ENCODE data around the gene LAMA1. TPM values are rescaled to one million over a fixed set of nuclear protein-coding genes. Genes with fewer than 3 reads are reported as not detected.
A peak's percentile ranks its signal among the peaks of the same experiment; 100 is the strongest.
"Not testable (repeated sequence)": the region's sequence is repeated elsewhere in the genome, so short reads cannot be mapped to it uniquely, and the experiment has no call there.

LAMA1 gene
- total RNA-seq, 1 experiment from 2014 or later: 116 TPM

- DNase-seq (ENCODE audit: low read depth, low spot score): no peak
- in situ Hi-C loops (cut with HindIII; ENCODE audit: low pct_unique_long_range_greater_than_20kb, low sequenced_read_pairs): no loop called here
Measured at GRCh38 chr18:6943143-6943542, 174.5 kb downstream of the LAMA1 start.

- in situ Hi-C loops (cut with HindIII; ENCODE audit: low pct_unique_long_range_greater_than_20kb, low sequenced_read_pairs): no loop called here
- no peak for DNase-seq (ENCODE audit: low read depth, low spot score)
Measured at GRCh38 chr18:6942742-6943141, 174.9 kb downstream of the LAMA1 start.

GRCh38 chr18:6941996-6942395 is 175.6 kb downstream of the LAMA1 start:
- in situ Hi-C loops (cut with HindIII; ENCODE audit: low pct_unique_long_range_greater_than_20kb, low sequenced_read_pairs): no loop called here

GRCh38 chr18:6940451-6940850 is 177.1 kb downstream of the LAMA1 start:
- no peak for DNase-seq (ENCODE audit: low read depth, low spot score)
- in situ Hi-C loops (cut with HindIII; ENCODE audit: low pct_unique_long_range_greater_than_20kb, low sequenced_read_pairs): no loop called here

More at GRCh38 chr18:6941996-6942395, 175.6 kb downstream of the LAMA1 start:
- no peak for DNase-seq (ENCODE audit: low read depth, low spot score)

DNA sequence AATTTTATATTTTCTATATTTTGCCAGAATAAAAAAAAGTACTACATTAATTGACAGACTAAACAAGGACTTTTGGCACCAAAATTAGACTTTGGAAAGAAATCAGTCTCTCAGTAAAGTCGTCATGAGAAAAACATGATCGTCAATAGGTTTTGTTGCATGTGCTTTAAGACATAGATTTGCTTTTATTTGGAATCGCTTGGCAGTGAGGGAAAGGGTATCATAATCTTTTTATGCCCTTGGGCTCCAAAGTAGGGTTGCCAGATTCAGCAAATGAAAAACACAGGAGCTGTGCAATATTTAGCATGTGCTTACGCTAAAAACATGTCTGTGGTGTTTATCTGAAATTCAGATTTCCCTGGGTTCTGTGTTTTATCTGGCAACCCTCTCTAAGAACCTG is 177.6 kb downstream of the LAMA1 start:
- in situ Hi-C loops (cut with HindIII; ENCODE audit: low pct_unique_long_range_greater_than_20kb, low sequenced_read_pairs): no loop called here
- DNase-seq (ENCODE audit: low read depth, low spot score): no peak

DNA sequence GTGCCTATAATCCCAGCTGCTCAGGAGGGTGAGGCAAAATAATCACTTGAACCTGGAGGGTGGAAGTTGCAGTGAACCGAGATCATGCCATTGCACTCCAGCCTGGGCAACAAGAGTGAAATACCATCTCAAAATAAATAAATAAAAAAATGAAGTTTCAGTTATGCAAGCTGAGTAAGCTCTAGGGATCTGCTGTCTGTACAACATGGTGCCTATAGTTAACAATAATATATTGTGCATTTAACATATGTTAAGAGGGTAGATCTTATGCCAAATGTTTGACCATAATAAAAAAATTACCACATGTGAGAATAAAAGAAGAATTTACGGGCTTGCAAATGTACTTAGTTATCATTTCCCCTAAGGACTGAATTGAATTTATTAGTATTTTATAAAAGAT is 179.2 kb downstream of the LAMA1 start:
- in situ Hi-C loops (cut with HindIII; ENCODE audit: low pct_unique_long_range_greater_than_20kb, low sequenced_read_pairs); DNase-seq (ENCODE audit: low read depth, low spot score): not testable (repeated sequence)

- in situ Hi-C loops (cut with HindIII; ENCODE audit: low pct_unique_long_range_greater_than_20kb, low sequenced_read_pairs): no loop called here
- DNase-seq (ENCODE audit: low read depth, low spot score): no peak
Measured at GRCh38 chr18:6938003-6938402, 179.6 kb downstream of the LAMA1 start.

DNA sequence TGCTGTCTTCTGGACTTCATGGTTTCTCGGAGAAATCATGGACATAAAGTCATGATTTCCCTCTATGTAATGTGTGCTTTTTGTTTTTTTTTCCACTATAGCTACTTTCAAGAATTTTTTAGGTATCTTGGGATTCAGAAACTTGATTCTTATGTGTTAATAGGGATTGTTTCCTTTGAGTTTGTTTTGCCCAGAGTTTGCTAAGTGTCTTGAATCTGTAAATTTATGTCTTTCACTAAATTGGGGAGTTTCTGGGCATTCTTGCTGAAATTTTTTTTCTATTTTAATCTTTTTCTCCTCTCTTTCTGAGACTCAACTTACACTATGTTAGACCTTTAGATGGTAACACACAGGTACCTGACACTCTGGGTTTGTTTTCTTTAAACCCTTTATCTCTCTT is 182.7 kb downstream of the LAMA1 start:
- in situ Hi-C loops (cut with HindIII; ENCODE audit: low pct_unique_long_range_greater_than_20kb, low sequenced_read_pairs): no loop called here

DNA sequence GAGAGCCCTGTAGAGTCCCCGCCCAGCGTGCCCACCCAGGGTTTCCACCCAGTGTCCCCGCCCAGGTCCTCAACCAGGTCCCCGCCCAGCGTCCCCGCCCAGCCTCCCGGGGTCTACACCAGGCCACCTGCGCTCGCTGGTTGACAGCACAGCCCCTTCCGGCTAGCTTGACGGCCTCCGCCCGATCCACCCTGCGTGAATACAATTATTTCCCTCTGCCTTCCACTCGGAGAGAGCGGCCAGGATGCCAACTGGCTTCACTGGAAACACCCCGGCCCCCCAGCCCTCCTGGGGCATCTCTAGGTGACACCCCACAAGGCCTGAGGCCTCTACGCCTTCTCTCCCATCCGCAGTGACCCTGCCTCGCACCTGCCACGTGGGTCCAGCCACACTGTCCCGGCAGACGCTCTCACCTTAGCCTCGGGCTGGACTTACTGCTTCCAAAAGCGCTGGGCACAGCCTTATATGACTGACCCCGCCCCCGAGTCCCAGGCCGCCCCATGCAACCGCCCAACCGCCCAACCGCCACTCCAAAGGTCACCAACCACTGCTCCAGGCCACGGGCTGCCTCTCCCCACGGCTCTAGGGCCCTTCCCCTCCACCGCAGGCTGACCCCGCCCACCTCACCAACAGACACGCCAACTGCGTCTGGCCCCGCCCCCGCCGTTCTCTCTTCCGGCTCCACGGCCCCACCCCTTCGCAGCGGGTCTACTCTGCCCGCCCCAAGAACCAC is 188.1 kb downstream of the LAMA1 start:
- in situ Hi-C loops (cut with HindIII; ENCODE audit: low pct_unique_long_range_greater_than_20kb, low sequenced_read_pairs): no loop called here
- peak; percentile 83 for DNase-seq (ENCODE audit: low read depth, low spot score)

More for the DNA sequence above, 182.7 kb downstream of the LAMA1 start:
- DNase-seq (ENCODE audit: low read depth, low spot score): no peak

GRCh38 chr18:6928359-6928758 is 189.2 kb downstream of the LAMA1 start:
- DNase-seq (ENCODE audit: low read depth, low spot score): no peak
- in situ Hi-C loops (cut with HindIII; ENCODE audit: low pct_unique_long_range_greater_than_20kb, low sequenced_read_pairs): no loop called here

- in situ Hi-C loops (cut with HindIII; ENCODE audit: low pct_unique_long_range_greater_than_20kb, low sequenced_read_pairs): no loop called here
- no peak for DNase-seq (ENCODE audit: low read depth, low spot score)
Measured at GRCh38 chr18:6927153-6927552, 190.4 kb downstream of the LAMA1 start.

DNA sequence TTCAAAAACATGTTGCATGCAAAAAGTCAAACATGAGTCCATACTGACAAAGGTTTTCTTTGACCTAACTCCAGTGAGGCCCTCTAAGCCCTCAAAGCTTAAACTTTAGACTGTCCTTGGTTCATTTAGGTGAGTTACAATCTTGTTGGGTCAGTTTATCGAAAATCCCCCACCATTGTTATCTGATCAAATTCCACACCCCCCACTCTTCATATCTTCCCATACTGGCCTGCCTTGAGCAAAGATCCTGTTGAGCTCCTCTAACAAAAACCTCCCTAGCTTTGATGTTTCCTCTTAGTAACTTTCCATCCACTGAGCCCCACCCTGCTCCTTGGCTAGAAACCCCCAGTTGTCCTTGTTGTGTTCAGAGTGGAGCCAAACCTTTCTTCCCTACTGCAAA is 194.4 kb downstream of the LAMA1 start:
- in situ Hi-C loops (cut with HindIII; ENCODE audit: low pct_unique_long_range_greater_than_20kb, low sequenced_read_pairs): no loop called here
- no peak for DNase-seq (ENCODE audit: low read depth, low spot score)

- in situ Hi-C loops (cut with HindIII; ENCODE audit: low pct_unique_long_range_greater_than_20kb, low sequenced_read_pairs): no loop called here
- no peak for DNase-seq (ENCODE audit: low read depth, low spot score)
Measured at GRCh38 chr18:6921571-6921970, 196.0 kb downstream of the LAMA1 start.

DNA sequence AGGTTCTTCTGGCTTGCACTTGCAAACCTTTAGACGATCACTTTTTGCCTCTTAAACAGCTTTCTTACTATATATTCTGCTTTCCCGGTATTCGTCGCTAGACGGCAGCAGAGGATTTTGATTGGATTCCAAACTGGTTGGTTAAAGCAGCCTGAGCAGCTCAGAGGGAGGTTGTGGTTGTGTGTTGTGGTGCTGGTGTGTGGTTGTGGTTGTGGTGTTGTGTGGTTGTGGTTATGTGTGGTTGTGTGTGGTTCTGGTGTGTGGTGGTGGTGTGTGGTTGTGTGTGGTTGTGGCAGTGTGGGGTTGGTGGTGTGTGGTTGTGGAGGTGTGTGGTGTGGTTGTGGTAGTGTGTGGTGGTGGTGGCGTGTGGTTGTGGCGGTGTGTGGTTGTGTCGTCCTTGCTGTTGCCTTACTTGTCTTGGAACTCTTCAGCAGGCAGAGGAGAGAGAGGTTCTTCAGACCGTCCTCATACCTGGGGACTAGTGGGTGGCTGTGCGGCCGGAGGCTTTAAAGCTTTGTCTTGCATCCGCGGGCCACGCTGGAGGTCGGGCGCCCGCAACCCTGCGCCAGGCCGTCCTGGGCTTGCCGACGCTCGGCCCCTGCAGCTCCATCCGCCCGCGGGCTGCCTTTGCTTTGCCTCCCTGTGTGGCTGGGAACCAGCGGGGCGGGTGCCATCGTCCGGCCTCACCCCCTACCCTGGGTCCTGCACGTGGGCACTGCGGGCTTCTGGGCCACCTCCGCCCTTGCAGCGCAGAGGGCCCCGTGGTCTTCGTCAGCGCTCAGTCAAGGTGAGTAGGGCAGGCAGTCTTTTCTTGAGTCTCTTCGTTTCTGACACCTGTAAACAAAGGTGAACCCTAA is 197.3 kb downstream of the LAMA1 start:
- peak; percentile 85 for DNase-seq (ENCODE audit: low read depth, low spot score)
- in situ Hi-C loops (cut with HindIII; ENCODE audit: low pct_unique_long_range_greater_than_20kb, low sequenced_read_pairs): no loop called here

- in situ Hi-C loops (cut with HindIII; ENCODE audit: low pct_unique_long_range_greater_than_20kb, low sequenced_read_pairs): no loop called here
- no peak for DNase-seq (ENCODE audit: low read depth, low spot score)
Measured at GRCh38 chr18:6917072-6917471, 200.5 kb downstream of the LAMA1 start.

DNA sequence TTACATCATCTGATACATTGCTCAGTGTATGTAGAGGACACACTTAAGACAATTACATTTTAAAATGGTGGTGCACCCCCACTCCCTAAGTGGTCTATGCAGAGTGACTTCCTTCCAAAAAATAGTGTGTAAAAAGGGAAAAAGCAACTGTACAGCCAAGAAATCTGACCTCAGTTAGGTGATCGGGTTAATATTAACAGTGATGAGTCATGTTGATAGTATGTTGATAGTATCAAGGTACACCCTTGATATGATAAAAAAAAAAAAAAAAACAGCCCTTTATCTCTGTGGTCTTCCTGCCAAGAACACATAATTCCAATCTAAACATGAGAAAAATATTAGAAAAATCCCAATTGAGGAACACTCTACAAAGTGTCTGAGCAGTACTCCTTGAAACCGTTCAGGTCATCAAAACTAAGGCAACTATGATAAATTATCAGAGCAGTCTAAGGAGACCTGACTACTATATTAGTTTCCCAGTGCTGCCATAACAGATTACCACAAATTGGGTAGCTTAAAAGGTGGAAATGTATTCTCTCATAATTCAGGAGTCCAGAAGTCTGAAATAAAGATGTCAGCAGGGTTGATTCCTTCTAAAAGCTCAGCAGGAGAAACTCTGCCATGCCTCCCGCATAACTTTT is 216.2 kb downstream of the LAMA1 start:
- no peak for DNase-seq (ENCODE audit: low read depth, low spot score)
- in situ Hi-C loops (cut with HindIII; ENCODE audit: low pct_unique_long_range_greater_than_20kb, low sequenced_read_pairs): no loop called here

DNA sequence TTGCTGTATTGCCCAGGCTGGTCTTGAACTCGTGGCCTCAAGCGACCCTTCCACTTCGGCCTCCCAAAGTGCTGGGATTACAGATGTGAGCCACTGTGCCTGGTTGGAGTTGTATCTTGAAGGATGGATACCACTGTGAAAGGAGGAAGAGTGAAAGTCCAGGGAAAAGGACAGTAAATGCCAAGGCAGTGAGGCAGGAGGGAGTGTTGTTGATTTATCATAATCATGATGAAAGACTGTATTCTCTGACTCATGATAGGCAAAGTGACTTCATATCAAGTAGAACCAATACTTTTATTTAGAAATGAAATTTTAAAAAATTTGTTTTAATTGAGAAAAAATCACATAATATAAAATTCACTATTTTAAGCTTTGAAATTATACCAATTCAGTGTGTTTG is 225.8 kb downstream of the LAMA1 start:
- in situ Hi-C loops (cut with HindIII; ENCODE audit: low pct_unique_long_range_greater_than_20kb, low sequenced_read_pairs): no loop called here
- no peak for DNase-seq (ENCODE audit: low read depth, low spot score)

Data from SK-MEL-5 (cell line).